Measurements from ENCODE around the gene UQCRH. TPM values are rescaled to one million over a fixed set of nuclear protein-coding genes. Genes with fewer than 3 reads are reported as not detected.

The UQCRH gene
- total RNA-seq, 2 experiments from 2014 or later, result 101 to 103 TPM

DNA sequence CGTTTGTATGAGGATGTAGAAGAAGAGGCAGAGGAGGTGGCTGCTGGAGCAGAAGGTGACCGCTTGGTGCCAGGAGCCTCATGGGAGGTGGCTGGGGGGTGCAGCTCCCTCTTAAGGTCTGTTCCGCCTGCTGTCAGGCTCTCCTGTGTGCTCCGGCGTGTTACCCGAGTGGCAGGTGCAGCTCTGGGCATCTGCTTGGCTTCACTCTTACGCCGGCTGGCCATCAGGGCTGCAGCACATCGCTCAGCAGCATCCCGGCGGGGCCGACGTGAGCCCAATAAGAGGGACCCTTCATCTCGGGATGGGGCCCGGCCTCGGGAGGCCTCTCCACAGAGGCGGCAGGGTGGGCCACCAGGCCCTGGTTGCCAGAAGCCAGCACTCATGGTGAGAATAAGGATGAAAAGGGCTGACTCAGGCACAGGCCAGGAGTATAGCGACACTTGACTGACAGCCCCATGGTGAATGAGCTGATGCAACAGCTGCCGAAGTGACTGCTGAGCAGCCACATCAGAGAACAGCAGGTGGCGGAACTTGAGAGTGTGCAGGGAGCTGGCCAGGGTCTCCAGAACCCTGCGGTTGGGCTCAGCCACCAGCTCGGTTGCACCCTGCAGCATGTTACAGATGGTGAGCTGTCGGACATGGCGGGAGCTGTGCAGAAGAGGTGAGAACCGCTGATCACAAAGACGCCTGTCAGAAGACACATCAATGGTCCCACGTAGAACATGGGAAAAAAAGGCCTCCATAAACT is 17.6 kb upstream of the UQCRH start:
- H3K27me3 ChIP-seq (ENCODE audit: control insufficient read depth in 1 of 2, insufficient read depth in 2 of 2, low read length in 2 of 2), result no peaks in the 10 kb centered on the region
- ATAC-seq (ENCODE audit: poor library complexity), result peak; percentile 77
- Mint-ChIP-seq H3K27ac (no peak overlapping the region), H3K4me3 (no peak overlapping the region), H3K27me3 (no peaks in the 10 kb centered on the region), H3K9me3 (no peaks in the 10 kb centered on the region), H3K4me1 (ENCODE audit: low read depth) (peaks cover 14% of the 10 kb centered on the region), H3K36me3 (ENCODE audit: low read depth) (peaks cover 72% of the 10 kb centered on the region)
- TF ChIP-seq CTCF (IDR thresholded peaks at IDR 0.05), result no peak
- ChIA-PET POLR2A (interaction anchor here (0.7 to 1.6 kb wide), 4 partner anchors 17 to 55 kb away, joined by 3 to 5 read pairs (median 4); partner anchors contain the start of genes LRRC41 and UQCRH), CTCF (interaction anchor here (0.6 to 1.3 kb wide), 4 partner anchors 17 to 121 kb away, joined by 3 to 5 read pairs (median 4); no protein-coding TSS in a partner anchor)
- H3K27ac ChIP-seq (ENCODE audit: low read depth in 1 of 2, low read length in 2 of 2), result peak overlapping the region in 1 of 2 donors; percentile 9
- H3K4me1 ChIP-seq (ENCODE audit: insufficient read depth, low read length), result peaks cover 11% of the 10 kb centered on the region
- DNase-seq, result peak in 5 of 14 experiments; percentile 1 to 53 (median 31)
- peaks cover 25% of the 10 kb centered on the region for H3K36me3 ChIP-seq (ENCODE audit: insufficient read depth, low read length)
- H3K4me3 ChIP-seq (ENCODE audit: low read length), result no peak overlapping the region
- intact Hi-C loops (cut with DNase I, micrococcal nuclease), result no loop called here
- no peaks in the 10 kb centered on the region for H3K9me3 ChIP-seq (ENCODE audit: control insufficient read depth in 1 of 2, insufficient read depth in 1 of 2, low read length in 2 of 2)

DNA sequence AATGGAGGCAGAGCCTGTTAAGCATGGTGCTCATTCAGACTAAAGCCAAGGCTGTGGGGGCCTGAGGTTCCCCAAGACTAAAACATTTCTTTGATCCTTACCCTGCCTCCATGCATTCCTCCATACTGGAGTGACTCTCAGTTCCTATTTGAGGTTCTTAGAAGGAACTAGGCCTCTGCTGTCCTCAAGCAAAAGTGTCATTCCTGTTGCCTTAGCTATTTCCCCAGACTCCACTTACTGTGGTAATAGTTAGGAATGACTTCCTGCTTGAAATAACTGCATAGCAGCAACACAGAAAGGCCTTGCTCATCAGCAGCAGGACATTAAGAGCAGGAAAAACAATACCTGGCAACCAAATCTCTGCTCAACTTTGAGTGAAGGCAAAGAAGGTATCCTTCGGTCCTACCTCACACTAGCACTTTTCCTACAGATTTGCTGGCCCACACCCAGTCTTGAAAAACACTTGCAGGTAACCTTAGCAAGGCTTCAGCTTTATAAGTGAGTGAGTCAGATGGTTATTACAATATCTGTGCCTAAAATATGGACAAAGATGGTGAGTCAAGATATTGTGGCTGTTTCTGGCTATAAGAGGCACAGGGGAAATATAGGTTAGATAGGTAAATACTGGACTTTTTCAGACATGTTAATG is 14.9 kb upstream of the UQCRH start:
- Histone ChIP-seq H3K27me3 (ENCODE audit: control insufficient read depth in 1 of 2, insufficient read depth in 2 of 2, low read length in 2 of 2) (no peaks in the 10 kb centered on the region), H3K27ac (ENCODE audit: low read depth in 1 of 2, low read length in 2 of 2) (no peak overlapping the region), H3K9me3 (ENCODE audit: control insufficient read depth in 1 of 2, insufficient read depth in 1 of 2, low read length in 2 of 2) (no peaks in the 10 kb centered on the region), H3K36me3 (ENCODE audit: insufficient read depth, low read length) (peaks cover 22% of the 10 kb centered on the region), H3K4me3 (ENCODE audit: low read length) (no peak overlapping the region), H3K4me1 (ENCODE audit: insufficient read depth, low read length) (peaks cover 11% of the 10 kb centered on the region)
- H3K36me3 Mint-ChIP-seq (ENCODE audit: low read depth), result peaks cover 53% of the 10 kb centered on the region
- POLR2A ChIA-PET, result interaction anchor here (0.7 kb wide), 1 partner anchor 14 kb away, joined by 3 read pairs; the partner anchor contains the start of genes LRRC41 and UQCRH
- intact Hi-C loops (cut with DNase I, micrococcal nuclease), result no loop called here
- no peaks in the 10 kb centered on the region for H3K9me3 Mint-ChIP-seq
- no peak overlapping the region for H3K27ac Mint-ChIP-seq
- no peak for TF ChIP-seq CTCF (IDR thresholded peaks at IDR 0.05)
- DNase-seq (no peak), ATAC-seq (ENCODE audit: poor library complexity) (no peak)
- peaks cover 14% of the 10 kb centered on the region for H3K4me1 Mint-ChIP-seq (ENCODE audit: low read depth)
- H3K4me3 Mint-ChIP-seq, result no peak overlapping the region
- CTCF ChIA-PET, result interaction anchor here (1.7 kb wide), 1 partner anchor 59 kb away, joined by 4 read pairs; no protein-coding TSS in a partner anchor
- H3K27me3 Mint-ChIP-seq, result no peaks in the 10 kb centered on the region

GRCh38 chr1:46289134-46289494 is 14.4 kb upstream of the UQCRH start:
- Mint-ChIP-seq H3K4me1 (ENCODE audit: low read depth) (peaks cover 14% of the 10 kb centered on the region), H3K4me3 (no peak overlapping the region), H3K9me3 (no peaks in the 10 kb centered on the region), H3K27me3 (no peaks in the 10 kb centered on the region), H3K27ac (no peak overlapping the region), H3K36me3 (ENCODE audit: low read depth) (peaks cover 48% of the 10 kb centered on the region)
- CTCF ChIA-PET, result no interaction called here
- Histone ChIP-seq H3K27ac (ENCODE audit: low read depth in 1 of 2, low read length in 2 of 2) (no peak overlapping the region), H3K9me3 (ENCODE audit: control insufficient read depth in 1 of 2, insufficient read depth in 1 of 2, low read length in 2 of 2) (no peaks in the 10 kb centered on the region), H3K4me1 (ENCODE audit: insufficient read depth, low read length) (peaks cover 11% of the 10 kb centered on the region), H3K36me3 (ENCODE audit: insufficient read depth, low read length) (peaks cover 22% of the 10 kb centered on the region), H3K4me3 (ENCODE audit: low read length) (no peak overlapping the region), H3K27me3 (ENCODE audit: control insufficient read depth in 1 of 2, insufficient read depth in 2 of 2, low read length in 2 of 2) (no peaks in the 10 kb centered on the region)
- intact Hi-C loops (cut with DNase I, micrococcal nuclease), result no loop called here
- no peak for ATAC-seq (ENCODE audit: poor library complexity)
- DNase-seq, result no peak
- POLR2A ChIA-PET, result interaction anchor here (0.7 kb wide), 1 partner anchor 14 kb away, joined by 3 read pairs; the partner anchor contains the start of genes LRRC41 and UQCRH
- no peak for TF ChIP-seq CTCF (IDR thresholded peaks at IDR 0.05)

Data from CD4-positive, alpha-beta T cell (primary cell).